Osteocyte (in vitro differentiated cells): ENCODE data around the gene RAB31. TPM values are rescaled to one million over a fixed set of nuclear protein-coding genes. Genes with fewer than 3 reads are reported as not detected.

Source experiments
- DNase-seq: peaks from one replicate; pipeline ENCODE4 v3.0.0; 2021; ENCODE audit warnings: mixed read lengths; ENCODE audit not compliant: unreplicated experiment; ENCODE audit errors: extremely low spot score
- H3K27ac Mint-ChIP-seq: one replicate; pipeline ENCODE4 v1.8.0; 2021; ENCODE audit warnings: mild to moderate bottlenecking, mixed read lengths; ENCODE audit not compliant: unreplicated experiment
- H3K27me3 Mint-ChIP-seq: one replicate; pipeline ENCODE4 v1.8.0; 2021; ENCODE audit warnings: mixed read lengths; ENCODE audit not compliant: unreplicated experiment
- H3K36me3 Mint-ChIP-seq: one replicate; pipeline ENCODE4 v1.8.0; 2021; ENCODE audit warnings: mixed read lengths; ENCODE audit not compliant: unreplicated experiment
- H3K4me1 Mint-ChIP-seq: one replicate; pipeline ENCODE4 v1.8.0; 2021; ENCODE audit warnings: mixed read lengths; ENCODE audit not compliant: unreplicated experiment
- H3K4me3 Mint-ChIP-seq: one replicate; pipeline ENCODE4 v1.8.0; 2021; ENCODE audit warnings: mild to moderate bottlenecking, moderate library complexity, mixed read lengths; ENCODE audit not compliant: unreplicated experiment
- H3K9me3 Mint-ChIP-seq: one replicate; pipeline ENCODE4 v1.8.0; 2021; ENCODE audit warnings: mixed read lengths; ENCODE audit not compliant: unreplicated experiment
- total RNA-seq: library from RNA; stranded (reverse); gene quantifications from 2 replicates; pipeline ENCODE4 v1.2.1, GENCODE V29; 2021
- TF ChIP-seq, protein P1 (sequence below): fragments of 200-600 bp; sonication (generic); IDR thresholded peaks from 2 replicates; pipeline ENCODE4 v1.5.0; 2021; ENCODE audit warnings: antibody characterized with exemption, mild to moderate bottlenecking, moderate library complexity

Gene RAB31
- total RNA-seq, 1 donor from 2014 or later = 90.8 TPM

DNA sequence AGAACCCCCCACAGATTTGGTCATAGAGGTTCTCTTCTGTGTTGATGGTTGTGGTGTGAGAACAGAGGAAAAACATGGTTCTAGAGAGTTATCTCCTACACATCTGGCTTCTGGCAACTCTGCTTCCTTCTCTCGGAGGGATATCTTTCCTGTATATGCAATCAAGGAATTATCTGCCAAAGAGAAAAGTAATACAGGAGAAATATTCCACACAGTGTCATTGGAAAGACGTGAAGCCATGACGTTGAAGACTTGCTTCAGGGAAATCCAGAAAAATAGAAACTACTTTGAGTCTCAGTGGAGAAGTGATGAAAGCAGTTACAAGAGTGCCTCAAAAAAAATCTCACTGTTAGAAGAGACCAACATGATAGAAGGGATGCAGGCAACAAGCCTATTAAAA lies 78.5 kb downstream of the RAB31 start:
- no peak overlapping the region for H3K27ac Mint-ChIP-seq
- no peaks in the 10 kb centered on the region for H3K9me3 Mint-ChIP-seq
- no peak for DNase-seq
- no peaks in the 10 kb centered on the region for H3K27me3 Mint-ChIP-seq
- peaks cover 37% of the 10 kb centered on the region for H3K4me1 Mint-ChIP-seq
- H3K4me3 Mint-ChIP-seq = no peak overlapping the region
- TF ChIP-seq, protein P1, sequence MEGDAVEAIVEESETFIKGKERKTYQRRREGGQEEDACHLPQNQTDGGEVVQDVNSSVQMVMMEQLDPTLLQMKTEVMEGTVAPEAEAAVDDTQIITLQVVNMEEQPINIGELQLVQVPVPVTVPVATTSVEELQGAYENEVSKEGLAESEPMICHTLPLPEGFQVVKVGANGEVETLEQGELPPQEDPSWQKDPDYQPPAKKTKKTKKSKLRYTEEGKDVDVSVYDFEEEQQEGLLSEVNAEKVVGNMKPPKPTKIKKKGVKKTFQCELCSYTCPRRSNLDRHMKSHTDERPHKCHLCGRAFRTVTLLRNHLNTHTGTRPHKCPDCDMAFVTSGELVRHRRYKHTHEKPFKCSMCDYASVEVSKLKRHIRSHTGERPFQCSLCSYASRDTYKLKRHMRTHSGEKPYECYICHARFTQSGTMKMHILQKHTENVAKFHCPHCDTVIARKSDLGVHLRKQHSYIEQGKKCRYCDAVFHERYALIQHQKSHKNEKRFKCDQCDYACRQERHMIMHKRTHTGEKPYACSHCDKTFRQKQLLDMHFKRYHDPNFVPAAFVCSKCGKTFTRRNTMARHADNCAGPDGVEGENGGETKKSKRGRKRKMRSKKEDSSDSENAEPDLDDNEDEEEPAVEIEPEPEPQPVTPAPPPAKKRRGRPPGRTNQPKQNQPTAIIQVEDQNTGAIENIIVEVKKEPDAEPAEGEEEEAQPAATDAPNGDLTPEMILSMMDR = no peak
- peaks cover 20% of the 10 kb centered on the region for H3K36me3 Mint-ChIP-seq

DNA sequence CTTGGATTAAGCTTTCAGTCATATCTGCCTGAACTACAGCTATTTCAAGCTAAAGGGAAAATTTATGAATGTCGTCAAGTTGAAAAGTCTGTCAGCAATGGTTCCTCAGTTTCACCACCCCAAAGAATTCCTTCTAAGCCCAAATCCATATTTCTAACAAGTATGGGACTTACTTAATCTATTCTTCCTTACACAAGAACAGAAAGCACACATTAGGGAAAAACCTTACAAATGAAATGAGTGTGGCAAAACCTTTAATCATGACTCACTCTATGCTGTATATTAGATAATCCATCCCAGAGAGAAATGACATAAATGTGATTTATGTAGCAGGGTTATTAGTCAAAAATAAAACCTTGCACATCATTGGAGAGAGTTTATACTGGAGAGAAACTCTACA lies 78.9 kb downstream of the RAB31 start:
- Mint-ChIP-seq H3K4me3 (no peak overlapping the region), H3K9me3 (no peaks in the 10 kb centered on the region), H3K36me3 (peaks cover 20% of the 10 kb centered on the region), H3K4me1 (peaks cover 39% of the 10 kb centered on the region), H3K27me3 (no peaks in the 10 kb centered on the region), H3K27ac (no peak overlapping the region)
- TF ChIP-seq, protein P1 = no peak
- DNase-seq = no peak

DNA sequence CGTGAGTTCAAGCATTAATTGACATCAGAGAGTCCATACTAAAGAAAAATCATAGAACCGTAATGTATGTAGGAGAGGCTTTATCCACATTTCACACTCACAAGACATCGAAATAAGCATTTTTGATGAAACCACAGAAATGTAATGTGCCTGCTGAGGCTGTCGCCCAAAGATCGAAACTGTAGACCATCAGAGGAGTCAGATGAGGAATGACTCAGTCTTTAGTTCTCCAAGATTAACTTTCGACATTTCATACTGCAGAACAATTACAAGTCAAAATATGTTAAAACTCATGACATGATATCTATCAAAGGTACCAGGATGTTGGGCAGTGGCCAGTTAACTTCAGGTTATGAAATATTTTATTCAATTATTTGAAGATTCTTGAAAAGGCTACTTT lies 79.6 kb downstream of the RAB31 start:
- no peak for DNase-seq
- Mint-ChIP-seq H3K36me3 (peaks cover 24% of the 10 kb centered on the region), H3K27ac (no peak overlapping the region), H3K27me3 (no peaks in the 10 kb centered on the region), H3K4me3 (no peak overlapping the region), H3K4me1 (peaks cover 33% of the 10 kb centered on the region), H3K9me3 (no peaks in the 10 kb centered on the region)
- TF ChIP-seq, protein P1 = no peak

DNA sequence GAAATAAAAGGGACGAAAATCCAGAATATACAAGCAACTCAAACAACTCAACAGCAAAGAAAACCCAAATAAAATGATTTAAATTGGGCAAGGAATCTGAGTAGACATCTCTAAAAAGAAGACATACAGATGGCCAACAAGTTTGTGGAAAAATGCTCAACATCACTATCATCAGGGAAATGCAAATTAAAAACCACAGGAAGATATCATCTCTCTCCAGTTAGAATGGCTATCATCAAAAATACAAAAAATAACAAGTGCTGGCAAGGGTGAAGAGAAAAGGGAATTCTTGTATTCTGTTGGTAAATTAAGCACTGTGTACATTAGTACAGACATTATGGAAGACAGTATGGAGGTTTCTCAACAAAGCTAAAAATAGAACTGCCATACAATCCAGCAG lies 80.0 kb downstream of the RAB31 start:
- Mint-ChIP-seq H3K27ac (no peak overlapping the region), H3K9me3 (no peaks in the 10 kb centered on the region), H3K4me1 (peaks cover 32% of the 10 kb centered on the region), H3K36me3 (peaks cover 26% of the 10 kb centered on the region), H3K4me3 (no peak overlapping the region), H3K27me3 (no peaks in the 10 kb centered on the region)
- TF ChIP-seq, protein P1 = no peak
- DNase-seq = no peak

DNA sequence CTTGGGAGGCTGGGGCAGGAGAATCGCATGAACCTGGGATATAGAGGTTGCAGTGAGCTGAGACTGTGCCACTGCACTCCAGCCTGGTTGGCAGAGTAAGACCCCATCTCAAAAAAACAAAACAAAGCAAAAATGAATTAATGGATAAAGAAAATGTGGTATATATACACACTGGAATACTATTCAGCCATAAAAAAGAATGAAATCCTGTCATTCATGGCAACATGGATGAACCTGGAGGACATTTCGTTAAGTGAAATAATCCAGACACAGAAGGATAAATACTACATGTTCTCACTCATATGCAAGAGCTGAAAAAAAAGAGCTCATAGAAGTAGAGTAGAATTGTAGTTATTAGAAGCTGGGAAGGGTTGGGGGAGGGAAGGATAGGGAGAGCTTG lies 80.8 kb downstream of the RAB31 start:
- peaks cover 29% of the 10 kb centered on the region for H3K36me3 Mint-ChIP-seq
- no peaks in the 10 kb centered on the region for H3K9me3 Mint-ChIP-seq
- DNase-seq = no peak
- peaks cover 28% of the 10 kb centered on the region for H3K4me1 Mint-ChIP-seq
- H3K27ac Mint-ChIP-seq = no peak overlapping the region
- H3K27me3 Mint-ChIP-seq = no peaks in the 10 kb centered on the region
- H3K4me3 Mint-ChIP-seq = no peak overlapping the region
- TF ChIP-seq, protein P1 = no peak
